ENCODE data around the gene CENPE.
A peak's percentile ranks its signal among the peaks of the same experiment; 100 is the strongest.

CENPE gene

GRCh38 chr4:103168993-103169392 lies 29.1 kb downstream of the CENPE start:
- TF ChIP-seq, protein P1, sequence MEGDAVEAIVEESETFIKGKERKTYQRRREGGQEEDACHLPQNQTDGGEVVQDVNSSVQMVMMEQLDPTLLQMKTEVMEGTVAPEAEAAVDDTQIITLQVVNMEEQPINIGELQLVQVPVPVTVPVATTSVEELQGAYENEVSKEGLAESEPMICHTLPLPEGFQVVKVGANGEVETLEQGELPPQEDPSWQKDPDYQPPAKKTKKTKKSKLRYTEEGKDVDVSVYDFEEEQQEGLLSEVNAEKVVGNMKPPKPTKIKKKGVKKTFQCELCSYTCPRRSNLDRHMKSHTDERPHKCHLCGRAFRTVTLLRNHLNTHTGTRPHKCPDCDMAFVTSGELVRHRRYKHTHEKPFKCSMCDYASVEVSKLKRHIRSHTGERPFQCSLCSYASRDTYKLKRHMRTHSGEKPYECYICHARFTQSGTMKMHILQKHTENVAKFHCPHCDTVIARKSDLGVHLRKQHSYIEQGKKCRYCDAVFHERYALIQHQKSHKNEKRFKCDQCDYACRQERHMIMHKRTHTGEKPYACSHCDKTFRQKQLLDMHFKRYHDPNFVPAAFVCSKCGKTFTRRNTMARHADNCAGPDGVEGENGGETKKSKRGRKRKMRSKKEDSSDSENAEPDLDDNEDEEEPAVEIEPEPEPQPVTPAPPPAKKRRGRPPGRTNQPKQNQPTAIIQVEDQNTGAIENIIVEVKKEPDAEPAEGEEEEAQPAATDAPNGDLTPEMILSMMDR (IDR thresholded peaks at IDR 0.05): no peak
- Mint-ChIP-seq H3K4me1 (no peaks in the 10 kb centered on the region), H3K9me3 (peaks cover 19% of the 10 kb centered on the region), H3K36me3 (ENCODE audit: low read depth) (peaks cover 71% of the 10 kb centered on the region), H3K4me3 (no peak overlapping the region), H3K27ac (no peak overlapping the region), H3K27me3 (ENCODE audit: low read depth, poor library complexity) (no peaks in the 10 kb centered on the region)
- DNase-seq: no peak

DNA sequence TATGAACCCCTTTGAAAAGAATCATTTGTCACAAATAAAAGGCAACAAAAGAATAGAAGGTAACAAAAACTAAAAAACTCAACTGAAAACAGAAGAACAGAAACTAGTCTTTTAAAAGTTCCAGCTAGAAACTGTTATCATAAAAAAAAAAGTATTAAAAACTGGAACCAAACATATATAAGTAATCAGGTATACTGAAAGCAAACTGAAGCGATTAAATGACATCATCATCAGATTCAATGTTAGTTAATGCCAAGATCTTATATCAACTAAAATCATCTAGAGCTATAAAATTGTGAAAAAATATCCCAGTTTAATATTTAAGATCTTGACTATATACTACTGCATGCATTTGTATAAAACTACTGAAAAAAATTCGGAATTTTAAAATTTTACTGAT lies 36.0 kb downstream of the CENPE start:
- H3K4me1 Mint-ChIP-seq: no peaks in the 10 kb centered on the region
- no peaks in the 10 kb centered on the region for H3K9me3 Mint-ChIP-seq
- H3K36me3 Mint-ChIP-seq (ENCODE audit: low read depth): peaks cover 19% of the 10 kb centered on the region
- no peak overlapping the region for H3K4me3 Mint-ChIP-seq
- no peaks in the 10 kb centered on the region for H3K27me3 Mint-ChIP-seq (ENCODE audit: low read depth, poor library complexity)
- TF ChIP-seq, protein P1 (IDR thresholded peaks at IDR 0.05): no peak
- no peak for DNase-seq
- no peak overlapping the region for H3K27ac Mint-ChIP-seq

DNA sequence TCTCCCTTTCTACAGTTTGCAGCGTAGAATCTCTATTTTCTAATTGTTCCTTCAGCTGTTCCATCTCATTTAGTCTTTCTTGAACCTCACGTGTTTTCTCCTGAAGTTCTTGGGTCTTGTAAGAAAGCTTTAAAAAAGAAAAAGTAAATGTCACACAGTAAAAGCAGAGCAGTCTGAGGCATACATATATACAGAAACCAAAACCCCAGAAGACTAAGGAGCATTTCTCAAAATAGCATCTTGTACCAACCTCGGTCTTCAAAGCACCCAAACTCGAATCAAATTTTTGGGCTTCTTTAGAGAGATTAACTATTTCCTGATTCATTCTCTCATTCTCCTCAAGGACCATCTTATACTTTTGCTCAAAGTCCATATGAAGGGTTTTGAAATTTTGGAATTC lies 39.4 kb downstream of the CENPE start:
- no peaks in the 10 kb centered on the region for H3K27me3 Mint-ChIP-seq (ENCODE audit: low read depth, poor library complexity)
- DNase-seq: no peak
- H3K36me3 Mint-ChIP-seq (ENCODE audit: low read depth): peaks cover 40% of the 10 kb centered on the region
- peak overlapping the region; percentile 22 for H3K27ac Mint-ChIP-seq
- no peaks in the 10 kb centered on the region for H3K4me1 Mint-ChIP-seq
- no peak overlapping the region for H3K4me3 Mint-ChIP-seq
- TF ChIP-seq, protein P1 (IDR thresholded peaks at IDR 0.05): no peak
- no peaks in the 10 kb centered on the region for H3K9me3 Mint-ChIP-seq

- H3K4me3 Mint-ChIP-seq: no peak overlapping the region
- H3K27me3 Mint-ChIP-seq (ENCODE audit: low read depth, poor library complexity): no peaks in the 10 kb centered on the region
- TF ChIP-seq, protein P1 (IDR thresholded peaks at IDR 0.05): no peak
- H3K4me1 Mint-ChIP-seq: no peaks in the 10 kb centered on the region
- peaks cover 48% of the 10 kb centered on the region for H3K36me3 Mint-ChIP-seq (ENCODE audit: low read depth)
- no peaks in the 10 kb centered on the region for H3K9me3 Mint-ChIP-seq
- H3K27ac Mint-ChIP-seq: no peak overlapping the region
- no peak for DNase-seq
Measured at GRCh38 chr4:103156106-103156505, 42.0 kb downstream of the CENPE start.

- H3K27me3 Mint-ChIP-seq (ENCODE audit: low read depth, poor library complexity): no peaks in the 10 kb centered on the region
- H3K9me3 Mint-ChIP-seq: no peaks in the 10 kb centered on the region
- TF ChIP-seq, protein P1 (IDR thresholded peaks at IDR 0.05): no peak
- H3K27ac Mint-ChIP-seq: no peak overlapping the region
- no peak for DNase-seq
- H3K4me1 Mint-ChIP-seq: no peaks in the 10 kb centered on the region
- H3K4me3 Mint-ChIP-seq: no peak overlapping the region
- H3K36me3 Mint-ChIP-seq (ENCODE audit: low read depth): peaks cover 65% of the 10 kb centered on the region
Measured at GRCh38 chr4:103152381-103152780, 45.8 kb downstream of the CENPE start.

DNA sequence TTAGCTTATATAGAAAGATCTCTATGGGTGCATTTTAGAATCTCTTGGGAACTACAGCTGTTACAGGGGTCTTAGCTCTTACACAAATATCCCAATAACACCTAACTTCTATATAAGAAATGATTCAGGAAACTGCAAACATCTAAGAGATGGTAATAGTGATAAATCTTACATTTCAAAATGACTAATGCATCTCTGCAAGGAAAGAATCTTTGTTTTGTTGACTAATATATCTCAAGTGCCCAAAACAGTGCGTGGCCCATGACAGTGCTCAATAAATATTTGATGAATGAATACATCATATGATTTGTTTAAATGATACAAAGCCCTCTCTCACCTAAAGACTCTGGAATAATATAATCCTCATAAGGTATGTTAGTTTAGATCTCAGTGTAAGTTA lies 47.5 kb downstream of the CENPE start:
- Mint-ChIP-seq H3K36me3 (ENCODE audit: low read depth) (peaks cover 63% of the 10 kb centered on the region), H3K9me3 (no peaks in the 10 kb centered on the region), H3K4me3 (no peak overlapping the region), H3K4me1 (no peaks in the 10 kb centered on the region), H3K27me3 (ENCODE audit: low read depth, poor library complexity) (no peaks in the 10 kb centered on the region), H3K27ac (no peak overlapping the region)
- no peak for DNase-seq
- TF ChIP-seq, protein P1 (IDR thresholded peaks at IDR 0.05): no peak

Measured in nephron progenitor cell (in vitro differentiated cells).